Gastroesophageal sphincter (tissue), 4 donors: ENCODE results near the gene EPS8L1. TPM values are rescaled to one million over a fixed set of nuclear protein-coding genes. Genes with fewer than 3 reads are reported as not detected.
"Not testable (repeated sequence)": the region's sequence is repeated elsewhere in the genome, so short reads cannot be mapped to it uniquely, and the experiment has no call there.

ENCODE experiments used
- ATAC-seq: fragments of 150-250 bp; one replicate; pipeline ENCODE4 v1.9.1; 2016; ENCODE audit warnings: mild to moderate bottlenecking, moderate library complexity
- H3K27ac ChIP-seq, 4 donors: fragments of 200-600 bp; sonication (generic) in 3 of 4; 1 replicate in 3 of 4; 2 replicates in 1 of 4; pipeline ENCODE4 v1.5.1; 2016 to 2019
- H3K27me3 ChIP-seq: fragments of 200-600 bp; sonication (generic); one replicate; pipeline ENCODE4 v1.5.1; 2019
- H3K36me3 ChIP-seq, 2 donors: fragments of 200-600 bp; sonication (generic); one replicate each; pipeline ENCODE4 v1.5.1; 2019; ENCODE audit warnings: control low read depth in 1 of 2
- H3K4me1 ChIP-seq, 3 donors: fragments of 200-600 bp; sonication (generic); 1 replicate in 2 of 3; 2 replicates in 1 of 3; pipeline ENCODE4 v1.5.1; 2016 to 2019; ENCODE audit warnings: control low read depth in 2 of 3
- H3K4me3 ChIP-seq, 2 donors: fragments of 200-600 bp; sonication (generic); one replicate each; pipeline ENCODE4 v1.5.1; 2019; ENCODE audit warnings: mild to moderate bottlenecking in 1 of 2, moderate library complexity in 1 of 2
- H3K9me3 ChIP-seq, 3 donors: fragments of 200-600 bp; sonication (generic); one replicate each; pipeline ENCODE4 v1.5.1; 2017 to 2019; ENCODE audit warnings: control low read depth in 2 of 3
- EP300 ChIP-seq: sonication (generic); formaldehyde crosslinking; IDR thresholded peaks from one replicate; pipeline ENCODE4 v1.6.1; 2017; ENCODE audit warnings: antibody characterized with exemption, mild to moderate bottlenecking
- POLR2A ChIP-seq, 2 donors: fragments of 450-650 bp; IDR thresholded peaks; one replicate each; pipeline ENCODE4 v1.6.1; 2017; ENCODE audit warnings: antibody characterized with exemption in 2 of 2, mild to moderate bottlenecking in 2 of 2, moderate library complexity in 1 of 2
- POLR2AphosphoS5 ChIP-seq: sonication (generic); formaldehyde crosslinking; IDR thresholded peaks from one replicate; pipeline ENCODE4 v1.6.1; 2017; ENCODE audit warnings: antibody characterized with exemption
- WGBS, 2 donors: methylation state at CpG; one replicate each; pipeline ENCODE4 v1.1.5; 2018; ENCODE audit warnings: low coverage in 1 of 2; 5-methylcytosine and 5-hydroxymethylcytosine counted together
- total RNA-seq, 4 donors: library from RNA; depleted of rRNA; stranded (reverse); fragments of >200 nt; gene quantifications; one replicate each; pipeline ENCODE4 v1.1.0, GENCODE V29; 2016
- TF ChIP-seq, protein P1 (sequence below), 4 experiments: fragments of 200-600 bp in 2 of 4; fragments of 450-650 bp in 2 of 4; sonication (generic) in 1 of 4; IDR thresholded peaks; one replicate each; pipeline ENCODE4 v1.5.1; 2017 to 2019; ENCODE audit warnings: antibody characterized with exemption in 4 of 4, mild to moderate bottlenecking in 2 of 4, moderate library complexity in 2 of 4

Gene EPS8L1
- total RNA-seq, 4 donors from 2014 or later = 2.2 to 10.5 (median 2.5) TPM

- Histone ChIP-seq H3K9me3 (no peaks in the 10 kb centered on the region), H3K27me3 (no peaks in the 10 kb centered on the region), H3K4me1 (no peaks in the 10 kb centered on the region), H3K27ac (no peak overlapping the region), H3K4me3 (no peak overlapping the region), H3K36me3 (no peaks in the 10 kb centered on the region)
- TF ChIP-seq EP300 = no peak
- TF ChIP-seq, protein P1, sequence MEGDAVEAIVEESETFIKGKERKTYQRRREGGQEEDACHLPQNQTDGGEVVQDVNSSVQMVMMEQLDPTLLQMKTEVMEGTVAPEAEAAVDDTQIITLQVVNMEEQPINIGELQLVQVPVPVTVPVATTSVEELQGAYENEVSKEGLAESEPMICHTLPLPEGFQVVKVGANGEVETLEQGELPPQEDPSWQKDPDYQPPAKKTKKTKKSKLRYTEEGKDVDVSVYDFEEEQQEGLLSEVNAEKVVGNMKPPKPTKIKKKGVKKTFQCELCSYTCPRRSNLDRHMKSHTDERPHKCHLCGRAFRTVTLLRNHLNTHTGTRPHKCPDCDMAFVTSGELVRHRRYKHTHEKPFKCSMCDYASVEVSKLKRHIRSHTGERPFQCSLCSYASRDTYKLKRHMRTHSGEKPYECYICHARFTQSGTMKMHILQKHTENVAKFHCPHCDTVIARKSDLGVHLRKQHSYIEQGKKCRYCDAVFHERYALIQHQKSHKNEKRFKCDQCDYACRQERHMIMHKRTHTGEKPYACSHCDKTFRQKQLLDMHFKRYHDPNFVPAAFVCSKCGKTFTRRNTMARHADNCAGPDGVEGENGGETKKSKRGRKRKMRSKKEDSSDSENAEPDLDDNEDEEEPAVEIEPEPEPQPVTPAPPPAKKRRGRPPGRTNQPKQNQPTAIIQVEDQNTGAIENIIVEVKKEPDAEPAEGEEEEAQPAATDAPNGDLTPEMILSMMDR (IDR thresholded peaks at IDR 0.05) = no peak
- no peak for TF ChIP-seq POLR2A (IDR thresholded peaks at IDR 0.05)
- TF ChIP-seq POLR2AphosphoS5 = no peak
- ATAC-seq = no peak
- WGBS, 2 donors = 87 to 93% methylated on average over 4 to 13 of the region's 22 CpGs
Observed at GRCh38 chr19:55032170-55032800, 43.4 kb upstream of the EPS8L1 start.

- not testable (repeated sequence) for H3K4me1 ChIP-seq, H3K4me3 ChIP-seq, H3K27me3 ChIP-seq, H3K27ac ChIP-seq, ATAC-seq, H3K9me3 ChIP-seq, H3K36me3 ChIP-seq
- WGBS, 2 donors = 78 to 87% methylated on average over 8 to 11 of the region's 70 CpGs
Observed at GRCh38 chr19:55032976-55033643, 42.6 kb upstream of the EPS8L1 start.

- H3K27ac ChIP-seq = no peak overlapping the region
- WGBS, 2 donors = 87 to 100% methylated on average over 1 to 3 of the region's 13 CpGs
- H3K9me3 ChIP-seq = no peaks in the 10 kb centered on the region
- TF ChIP-seq, protein P1 (IDR thresholded peaks at IDR 0.05) = no peak
- TF ChIP-seq POLR2AphosphoS5 (no peak), EP300 (no peak), POLR2A (IDR thresholded peaks at IDR 0.05) (no peak)
- H3K4me1 ChIP-seq = no peaks in the 10 kb centered on the region
- no peaks in the 10 kb centered on the region for H3K36me3 ChIP-seq
- no peak for ATAC-seq
- no peaks in the 10 kb centered on the region for H3K27me3 ChIP-seq
- no peak overlapping the region for H3K4me3 ChIP-seq
Observed at GRCh38 chr19:55034751-55035150, 40.9 kb upstream of the EPS8L1 start.

- no peaks in the 10 kb centered on the region for H3K27me3 ChIP-seq
- no peak for TF ChIP-seq EP300
- TF ChIP-seq, protein P1 (IDR thresholded peaks at IDR 0.05) = no peak
- no peak for TF ChIP-seq POLR2AphosphoS5
- no peak for TF ChIP-seq POLR2A (IDR thresholded peaks at IDR 0.05)
- WGBS, 2 donors = 50 to 60% methylated on average over 1 of the region's 2 CpGs
- no peak for ATAC-seq
- no peaks in the 10 kb centered on the region for H3K4me1 ChIP-seq
- peaks cover 0 to 5% of the 10 kb centered on the region in 2 donors for H3K36me3 ChIP-seq
- no peaks in the 10 kb centered on the region for H3K9me3 ChIP-seq
- no peak overlapping the region for H3K27ac ChIP-seq
- H3K4me3 ChIP-seq = no peak overlapping the region
Observed at GRCh38 chr19:55036058-55036457, 39.6 kb upstream of the EPS8L1 start.

DNA sequence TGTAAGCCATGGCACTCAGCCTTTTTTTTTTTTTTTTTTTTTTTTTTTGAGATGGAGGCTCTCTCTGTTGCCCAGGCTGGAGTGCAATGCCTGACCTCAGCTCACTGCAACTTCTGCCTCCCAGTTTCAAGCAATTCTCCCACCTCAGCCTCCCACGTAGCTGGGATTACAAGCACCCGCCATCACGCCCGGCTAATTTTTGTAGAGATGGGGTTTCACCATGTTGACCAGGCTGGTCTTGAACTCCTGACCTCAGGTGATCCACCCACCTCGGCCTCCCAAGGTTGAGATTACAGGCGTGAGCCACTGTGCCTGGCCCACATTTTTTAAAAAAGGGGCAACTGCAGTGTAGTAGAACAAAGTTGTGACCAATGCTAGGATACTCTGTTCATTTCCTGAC, 38.1 kb upstream of the EPS8L1 start:
- H3K4me3 ChIP-seq = not testable (repeated sequence)
- WGBS, 2 donors = 20 to 92% methylated on average over 1 to 2 of the region's 6 CpGs

GRCh38 chr19:55040654-55041053, 35.0 kb upstream of the EPS8L1 start:
- H3K9me3 ChIP-seq, H3K4me1 ChIP-seq, H3K27me3 ChIP-seq, H3K27ac ChIP-seq, ATAC-seq, H3K4me3 ChIP-seq: not testable (repeated sequence)
- H3K36me3 ChIP-seq = peaks cover 0 to 50% of the 10 kb centered on the region in 2 donors
- WGBS, 2 donors = 81 to 92% methylated on average over 8 to 9 of the region's 12 CpGs

More for the DNA sequence above, 38.1 kb upstream of the EPS8L1 start:
- H3K27ac ChIP-seq, ATAC-seq, H3K4me1 ChIP-seq, H3K27me3 ChIP-seq, H3K9me3 ChIP-seq: not testable (repeated sequence)
- peaks cover 0 to 19% of the 10 kb centered on the region in 2 donors for H3K36me3 ChIP-seq
